ENCODE results near the gene PPP2R2C.

Gene PPP2R2C

DNA sequence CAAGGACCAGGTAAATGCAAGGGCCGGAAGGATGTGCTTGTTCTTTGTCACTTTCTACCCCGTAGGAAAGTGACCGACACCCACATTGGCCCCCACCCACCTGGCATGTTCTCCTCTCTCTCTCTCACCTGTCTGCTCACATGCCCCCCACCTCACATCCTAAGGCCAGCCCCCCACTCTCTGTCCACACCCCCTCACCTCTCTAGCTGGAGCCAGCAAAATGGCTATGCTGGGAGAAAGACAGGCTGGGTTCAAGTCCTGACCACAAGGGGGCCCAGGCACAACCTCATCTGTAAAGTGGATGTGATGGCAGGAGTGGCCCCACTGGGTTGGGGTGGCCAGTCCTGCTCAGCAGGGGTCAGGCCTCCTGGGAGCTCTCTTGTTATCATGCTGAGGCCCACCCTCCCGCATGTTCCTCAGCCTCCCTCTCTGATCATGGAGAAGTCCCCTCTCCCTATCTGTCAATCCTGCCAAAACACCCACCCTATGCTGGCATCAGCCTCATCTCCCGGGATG lies 1.7 kb upstream of the PPP2R2C start:
- H3K4me3 ChIP-seq = no peak overlapping the region
- TF ChIP-seq, protein P1, sequence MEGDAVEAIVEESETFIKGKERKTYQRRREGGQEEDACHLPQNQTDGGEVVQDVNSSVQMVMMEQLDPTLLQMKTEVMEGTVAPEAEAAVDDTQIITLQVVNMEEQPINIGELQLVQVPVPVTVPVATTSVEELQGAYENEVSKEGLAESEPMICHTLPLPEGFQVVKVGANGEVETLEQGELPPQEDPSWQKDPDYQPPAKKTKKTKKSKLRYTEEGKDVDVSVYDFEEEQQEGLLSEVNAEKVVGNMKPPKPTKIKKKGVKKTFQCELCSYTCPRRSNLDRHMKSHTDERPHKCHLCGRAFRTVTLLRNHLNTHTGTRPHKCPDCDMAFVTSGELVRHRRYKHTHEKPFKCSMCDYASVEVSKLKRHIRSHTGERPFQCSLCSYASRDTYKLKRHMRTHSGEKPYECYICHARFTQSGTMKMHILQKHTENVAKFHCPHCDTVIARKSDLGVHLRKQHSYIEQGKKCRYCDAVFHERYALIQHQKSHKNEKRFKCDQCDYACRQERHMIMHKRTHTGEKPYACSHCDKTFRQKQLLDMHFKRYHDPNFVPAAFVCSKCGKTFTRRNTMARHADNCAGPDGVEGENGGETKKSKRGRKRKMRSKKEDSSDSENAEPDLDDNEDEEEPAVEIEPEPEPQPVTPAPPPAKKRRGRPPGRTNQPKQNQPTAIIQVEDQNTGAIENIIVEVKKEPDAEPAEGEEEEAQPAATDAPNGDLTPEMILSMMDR (IDR thresholded peaks at IDR 0.05) = no peak
- peak; percentile 19 for DNase-seq (ENCODE audit: low spot score)
- H3K27ac ChIP-seq = no peak overlapping the region

DNA sequence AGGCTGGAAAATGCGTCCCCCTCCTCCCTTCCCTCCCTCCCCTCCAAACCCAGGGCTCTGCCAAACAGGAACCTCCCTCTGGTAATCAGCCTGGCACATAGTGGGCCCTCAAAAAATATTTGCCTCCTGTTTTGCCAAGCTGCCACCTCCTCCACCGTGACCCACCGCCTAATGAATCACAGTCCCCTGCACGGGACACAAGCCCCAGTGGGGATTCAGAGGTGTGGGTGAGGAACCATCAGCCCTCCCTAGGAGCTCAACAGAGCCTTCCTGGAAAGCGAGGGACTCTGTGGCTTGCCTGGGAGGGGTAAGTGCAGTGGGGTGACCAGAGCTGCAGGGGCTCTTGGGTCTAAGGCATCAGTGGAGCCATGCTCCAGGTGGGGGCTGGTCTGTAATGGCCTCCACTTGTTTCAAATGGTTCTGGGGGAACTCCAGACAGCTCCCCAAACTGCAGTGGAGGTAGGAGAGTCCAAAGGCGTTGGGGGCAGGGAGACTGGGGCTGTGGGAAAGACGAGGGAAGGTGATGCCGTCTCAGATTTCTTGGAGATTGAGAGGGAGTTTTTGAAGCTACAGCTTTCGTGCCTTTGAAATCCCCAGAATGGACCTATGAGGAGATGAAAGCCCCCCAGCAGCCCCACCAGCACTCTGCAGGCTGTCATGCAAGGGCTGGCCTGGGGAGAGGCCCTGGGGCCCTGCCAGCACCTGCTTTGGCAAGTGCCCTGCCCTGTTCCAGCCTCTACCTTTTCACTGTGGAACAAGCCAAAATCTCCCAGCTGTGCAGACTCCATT lies 1.0 kb upstream of the PPP2R2C start:
- H3K4me3 ChIP-seq = no peak overlapping the region
- peak; percentile 57 for DNase-seq (ENCODE audit: low spot score)
- no peak overlapping the region for H3K27ac ChIP-seq
- TF ChIP-seq, protein P1 (IDR thresholded peaks at IDR 0.05) = no peak

GRCh38 chr4:6472008-6472386 lies 417 bp downstream of the PPP2R2C start:
- peak; percentile 11 for DNase-seq (ENCODE audit: low spot score)
- no peak overlapping the region for H3K27ac ChIP-seq

DNA sequence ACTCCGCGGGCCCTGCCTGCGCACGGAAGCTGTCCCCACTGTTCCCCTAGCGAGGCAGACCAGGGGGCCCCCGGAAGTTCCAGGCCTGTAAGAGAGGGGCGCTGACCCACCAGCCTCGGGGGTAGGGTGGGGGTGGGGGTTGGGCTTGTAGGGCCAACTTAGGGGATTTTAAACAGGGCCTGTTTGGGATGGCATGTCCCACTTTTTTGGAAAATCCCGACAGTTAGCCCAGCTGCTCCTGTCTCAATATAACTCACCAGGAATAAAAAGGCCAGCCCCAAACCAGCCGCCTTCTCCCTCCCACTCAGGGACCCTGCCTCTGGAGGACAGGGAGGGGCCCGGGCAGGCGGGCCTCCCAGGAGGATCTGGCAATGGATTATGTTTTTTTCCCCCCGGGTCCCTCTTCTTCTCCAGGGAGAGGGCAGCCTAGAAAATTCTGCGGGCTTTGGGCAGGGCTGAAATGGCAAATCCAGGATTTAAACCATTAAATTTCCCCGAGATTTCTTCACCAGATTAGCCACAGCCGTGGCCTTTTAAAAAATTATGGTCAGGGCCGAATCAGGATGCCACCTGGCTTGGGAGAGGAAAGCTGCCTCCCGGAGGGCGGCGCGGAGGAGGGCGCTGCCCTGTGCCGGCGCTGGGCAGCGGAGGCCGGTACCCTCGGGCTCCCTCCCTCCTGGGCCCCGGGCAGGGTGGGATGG lies 957 bp downstream of the PPP2R2C start:
- Histone ChIP-seq H3K27ac (no peak overlapping the region), H3K4me3 (peak overlapping the region; percentile 69)
- TF ChIP-seq, protein P1 (IDR thresholded peaks at IDR 0.05) = no peak
- DNase-seq (ENCODE audit: low spot score) = peak; percentile 41

More at GRCh38 chr4:6472008-6472386, 417 bp downstream of the PPP2R2C start:
- TF ChIP-seq, protein P1 (IDR thresholded peaks at IDR 0.05) = no peak
- H3K4me3 ChIP-seq = peak overlapping the region; percentile 69

- Histone ChIP-seq H3K4me3 (peak overlapping the region; percentile 69), H3K27ac (no peak overlapping the region)
- peak; percentile 73 for DNase-seq (ENCODE audit: low spot score)
- TF ChIP-seq, protein P1 (IDR thresholded peaks at IDR 0.05) = no peak
Observed at GRCh38 chr4:6470502-6471306, 1.7 kb downstream of the PPP2R2C start.

- DNase-seq (ENCODE audit: low spot score) = peak; percentile 41
- peak overlapping the region; percentile 69 for H3K4me3 ChIP-seq
- TF ChIP-seq, protein P1 (IDR thresholded peaks at IDR 0.05) = no peak
- H3K27ac ChIP-seq = no peak overlapping the region
Observed at GRCh38 chr4:6469898-6470501, 2.4 kb downstream of the PPP2R2C start.
